Stimulated activated CD8-positive, alpha-beta memory T cell treated with anti-CD3 and anti-CD28 coated beads, Interleukin-12 subunit alpha, Interleukin-12 subunit beta, amount 100 ng/mL, for 1 hour (primary cell): Measurements from ENCODE around the gene ANKRD34A.
"Not testable (repeated sequence)": the region's sequence is repeated elsewhere in the genome, so short reads cannot be mapped to it uniquely, and the experiment has no call there.

Experiments used
- DNase-seq: peaks from one replicate; pipeline ENCODE4 v3.0.0-alpha.2; 2020; ENCODE audit warnings: low read depth

Gene ANKRD34A

GRCh38 chr1:145944532-145944931, 19.8 kb downstream of the ANKRD34A start:
- DNase-seq = no peak

GRCh38 chr1:145942871-145943270, 21.5 kb downstream of the ANKRD34A start:
- DNase-seq = no peak

- no peak for DNase-seq
Measured at GRCh38 chr1:145942405-145942804, 22.0 kb downstream of the ANKRD34A start.

GRCh38 chr1:145937436-145937835, 26.9 kb downstream of the ANKRD34A start:
- no peak for DNase-seq

- DNase-seq = no peak
Measured at GRCh38 chr1:145936247-145936646, 28.1 kb downstream of the ANKRD34A start.

GRCh38 chr1:145935708-145936107, 28.7 kb downstream of the ANKRD34A start:
- no peak for DNase-seq

GRCh38 chr1:145932522-145933009, 31.8 kb downstream of the ANKRD34A start:
- DNase-seq = not testable (repeated sequence)

- no peak for DNase-seq
Measured at GRCh38 chr1:145927916-145928643, 36.3 kb downstream of the ANKRD34A start.

GRCh38 chr1:145927063-145927886, 37.1 kb downstream of the ANKRD34A start, which contains the start of gene RBM8A:
RBM8A (minus strand) TSS chr1:145927484; CDS start chr1:145927426, 58 bp downstream.
- DNase-seq = peak; percentile 90

- no peak for DNase-seq
Measured at GRCh38 chr1:145926686-145927062, 37.7 kb downstream of the ANKRD34A start.

GRCh38 chr1:145922266-145922665, 42.1 kb downstream of the ANKRD34A start:
- DNase-seq = no peak

GRCh38 chr1:145920297-145920696, 44.1 kb downstream of the ANKRD34A start:
- DNase-seq = not testable (repeated sequence)

GRCh38 chr1:145918992-145919939, 45.1 kb downstream of the ANKRD34A start:
- DNase-seq = no peak

- peak; percentile 86 for DNase-seq
Measured at GRCh38 chr1:145918144-145918991, 46.0 kb downstream of the ANKRD34A start, which contains the start of gene PEX11B. PEX11B (minus strand) TSS chr1:145918717; CDS start chr1:145918688, 29 bp downstream.

- DNase-seq = no peak
Measured at GRCh38 chr1:145917595-145917994, 46.8 kb downstream of the ANKRD34A start.

GRCh38 chr1:145916745-145917144, 47.6 kb downstream of the ANKRD34A start:
- DNase-seq = no peak

GRCh38 chr1:145912128-145912641, 52.2 kb downstream of the ANKRD34A start:
- no peak for DNase-seq
